GM18498 (cell line): ENCODE data around the gene M6PR.
A peak's percentile ranks its signal among the peaks of the same experiment; 100 is the strongest.

Experiments
- ATAC-seq: cut with Tn5 transposase; IDR thresholded peaks from one replicate; pipeline ENCODE4 v1.9.1; 2021; ENCODE audit warnings: mild to moderate bottlenecking, moderate library complexity; ENCODE audit not compliant: unreplicated experiment

Gene M6PR

GRCh38 chr12:8949342-8950220, at the start of gene M6PR:
TSS of gene M6PR (minus strand) at chr12:8949645. CDS start at chr12:8946404, 3,241 bp downstream.
- peak; percentile 84 for ATAC-seq

GRCh38 chr12:8996682-8997405, 47.4 kb upstream of the M6PR start:
- ATAC-seq = peak; percentile 93

DNA sequence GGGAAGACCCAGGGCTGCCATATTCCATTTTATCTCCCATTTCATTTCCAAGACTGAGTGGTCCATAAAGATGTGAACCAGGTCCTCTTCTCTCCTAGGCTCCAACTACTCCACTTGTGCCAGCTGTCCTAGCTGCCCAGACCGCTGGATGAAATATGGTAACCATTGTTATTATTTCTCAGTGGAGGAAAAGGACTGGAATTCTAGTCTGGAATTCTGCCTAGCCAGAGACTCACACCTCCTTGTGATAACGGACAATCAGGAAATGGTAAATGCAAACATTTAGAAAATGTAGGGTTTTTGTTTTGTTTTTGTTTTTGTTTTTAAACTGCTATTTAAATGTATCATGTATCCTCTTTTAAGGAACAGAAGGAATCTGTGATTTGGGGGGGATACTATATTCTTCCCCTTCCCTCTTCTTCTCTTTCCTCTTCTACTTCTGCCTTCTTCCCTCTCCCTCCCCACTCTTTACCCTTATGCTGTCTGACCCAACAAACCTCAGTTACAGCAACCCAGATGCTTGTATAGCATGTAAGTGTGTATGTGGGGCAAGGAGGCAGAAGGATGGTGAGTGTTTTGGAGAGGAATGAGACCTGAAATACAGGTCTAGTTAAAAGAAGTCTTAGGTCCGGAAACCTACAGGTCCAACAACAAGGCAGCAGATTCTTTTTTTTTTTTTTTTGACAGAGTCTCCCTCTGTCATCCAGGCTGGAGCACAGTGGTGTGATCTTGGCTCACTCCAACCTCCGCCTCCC, 45.8 kb upstream of the M6PR start:
- ATAC-seq = no peak

DNA sequence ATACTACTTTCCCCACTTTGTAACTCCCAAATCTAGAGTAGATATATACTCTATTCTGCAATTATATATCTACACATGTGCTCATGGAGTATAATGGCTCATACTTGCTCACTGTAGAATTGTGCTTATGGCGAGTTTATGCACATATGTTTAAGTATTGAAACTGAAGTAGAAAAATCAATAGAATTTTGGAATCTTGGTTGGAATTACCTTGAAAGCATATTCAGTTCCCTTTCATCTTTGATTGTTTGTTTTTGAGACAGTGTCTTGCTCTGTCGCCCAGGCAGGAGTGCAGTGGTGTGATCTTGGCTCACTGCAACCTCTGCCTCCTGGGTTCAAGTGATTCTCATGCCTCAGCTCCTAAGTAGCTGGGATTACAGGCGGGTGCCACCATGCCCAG, 44.4 kb upstream of the M6PR start:
- no peak for ATAC-seq

DNA sequence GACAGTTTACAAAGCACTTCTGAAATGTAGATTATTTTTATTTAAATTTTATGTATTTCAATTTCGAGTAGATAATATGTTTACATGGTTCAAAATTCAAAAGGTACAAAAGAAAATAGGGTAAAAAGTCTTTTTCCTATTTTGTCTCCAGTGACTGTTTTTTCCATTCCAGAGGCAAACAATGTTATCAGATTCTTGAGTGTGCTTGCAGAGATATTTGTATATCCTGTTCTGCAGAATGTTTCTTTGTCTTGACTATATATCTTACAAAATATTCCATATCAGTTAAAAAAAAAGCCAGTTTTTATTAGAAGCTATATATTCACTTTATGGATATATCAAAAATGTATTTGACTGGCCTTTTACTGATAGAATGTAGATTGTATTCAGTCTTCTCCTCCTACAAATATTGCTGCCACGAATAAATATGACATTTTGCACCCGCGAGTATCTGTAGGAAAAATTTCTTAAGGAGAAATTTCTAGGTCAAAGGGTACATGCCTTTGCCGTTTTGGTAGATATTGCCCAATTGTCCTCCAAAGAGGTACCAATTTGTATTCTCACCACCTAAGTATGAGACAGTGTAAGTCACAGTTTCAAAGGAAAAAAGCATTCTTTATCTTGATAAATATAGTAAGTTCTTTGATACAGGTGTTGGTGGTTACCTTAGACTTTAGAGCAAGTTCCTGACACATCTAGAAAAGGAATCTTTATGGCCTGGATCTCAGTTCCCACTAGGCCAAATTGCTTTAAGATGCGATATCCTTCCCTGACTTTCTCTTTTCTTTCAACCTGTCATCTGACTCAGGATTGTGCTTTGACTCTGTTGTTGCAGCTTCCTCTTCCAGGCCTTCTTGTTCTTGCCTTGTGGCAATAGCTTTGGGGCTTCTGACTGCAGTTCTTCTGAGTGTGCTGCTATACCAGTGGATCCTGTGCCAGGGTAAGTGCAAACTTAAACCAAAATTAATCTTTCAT, 42.2 kb upstream of the M6PR start:
- no peak for ATAC-seq

DNA sequence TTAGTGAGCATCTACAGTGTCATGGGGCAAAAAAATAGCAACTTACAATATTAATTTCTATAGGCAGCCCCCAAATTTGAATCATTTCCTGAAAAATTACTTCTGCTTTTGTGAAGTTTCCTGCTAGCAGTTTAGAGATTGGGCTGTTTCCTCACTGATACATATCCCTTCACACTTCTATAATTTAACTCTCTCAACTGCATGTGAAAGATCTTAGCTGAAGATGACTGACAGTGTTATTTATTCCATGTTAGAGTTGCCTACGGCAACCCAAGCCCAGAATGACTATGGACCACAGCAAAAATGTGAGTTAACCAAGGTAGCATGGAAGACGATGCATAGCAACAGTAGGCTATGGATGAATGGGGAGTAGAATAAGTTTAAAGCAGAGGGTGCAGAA, 40.0 kb upstream of the M6PR start, which contains the start of gene KLRG1:
KLRG1 (plus strand) TSS at position 134 of the 400 bp plus-strand sequence; CDS start at position 224, 90 bp downstream.
- ATAC-seq = no peak

- ATAC-seq = no peak
These were observed 38.2 kb upstream of the M6PR start for GRCh38 chr12:8987685-8988084.

DNA sequence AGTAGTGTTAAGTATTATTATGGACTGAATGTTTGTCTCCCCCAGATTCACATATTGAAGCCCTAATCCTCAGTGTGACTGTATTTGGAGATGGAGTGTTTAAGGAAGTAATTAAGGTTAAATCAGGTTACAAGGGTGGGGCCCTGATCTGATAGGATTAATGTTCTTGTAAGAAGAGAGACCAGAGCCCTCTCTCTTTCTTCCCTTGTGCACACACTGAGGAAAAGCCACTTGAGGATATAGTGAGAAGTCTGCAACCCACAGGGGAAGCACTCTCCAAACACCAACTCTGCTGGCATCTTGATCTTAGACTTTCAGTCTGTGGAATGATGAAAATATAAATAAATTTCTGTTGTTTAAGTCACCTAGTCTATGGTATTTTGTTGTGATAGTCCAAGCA, 37.7 kb upstream of the M6PR start:
- no peak for ATAC-seq

DNA sequence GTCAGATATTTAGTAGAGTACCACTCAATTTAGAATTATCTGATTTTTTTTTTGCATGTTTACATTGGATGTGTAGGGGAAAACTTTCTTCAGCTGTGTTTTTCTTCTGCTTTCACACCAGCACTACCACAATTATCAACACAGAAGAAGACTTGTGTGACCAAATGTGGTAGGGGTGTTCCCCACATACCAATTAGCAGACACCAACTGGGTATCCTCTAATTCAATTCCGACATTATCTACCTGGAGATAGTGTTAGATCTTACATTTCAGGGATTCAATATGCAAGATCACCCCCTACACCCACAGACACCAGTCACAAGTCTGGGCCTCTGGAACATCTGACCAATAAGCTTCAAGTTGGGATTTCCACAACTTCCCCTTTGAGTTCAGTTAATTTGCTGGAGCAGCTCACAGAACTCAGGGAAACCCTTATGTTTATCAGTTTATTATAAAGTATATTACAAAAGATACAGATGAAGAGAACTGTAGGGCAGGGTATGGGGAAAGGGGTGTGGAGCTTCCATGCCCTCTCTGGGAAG, 35.8 kb upstream of the M6PR start:
- ATAC-seq = no peak

GRCh38 chr12:8980137-8980536, 30.7 kb upstream of the M6PR start:
- ATAC-seq = no peak

DNA sequence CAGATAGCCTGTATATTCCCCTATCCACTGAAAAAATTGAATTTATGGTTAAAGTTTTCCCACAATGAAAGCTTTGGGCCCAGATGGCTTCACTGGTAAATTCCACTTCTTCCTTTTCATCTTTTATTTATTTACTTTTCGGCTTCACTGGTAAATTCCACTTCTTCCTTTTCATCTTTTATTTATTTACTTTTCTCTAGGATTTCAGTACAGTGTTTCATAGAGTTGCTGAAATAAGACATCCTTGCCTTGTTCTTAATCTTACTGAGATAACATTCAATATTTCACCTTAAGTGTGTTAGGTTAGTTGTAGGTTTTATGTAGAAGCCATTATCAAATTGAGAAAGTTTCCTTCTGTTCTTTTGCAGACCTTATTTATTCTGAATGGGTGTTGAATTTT, 21.0 kb upstream of the M6PR start:
- no peak for ATAC-seq

- no peak for ATAC-seq
These were observed 20.5 kb upstream of the M6PR start for GRCh38 chr12:8969861-8970411.

DNA sequence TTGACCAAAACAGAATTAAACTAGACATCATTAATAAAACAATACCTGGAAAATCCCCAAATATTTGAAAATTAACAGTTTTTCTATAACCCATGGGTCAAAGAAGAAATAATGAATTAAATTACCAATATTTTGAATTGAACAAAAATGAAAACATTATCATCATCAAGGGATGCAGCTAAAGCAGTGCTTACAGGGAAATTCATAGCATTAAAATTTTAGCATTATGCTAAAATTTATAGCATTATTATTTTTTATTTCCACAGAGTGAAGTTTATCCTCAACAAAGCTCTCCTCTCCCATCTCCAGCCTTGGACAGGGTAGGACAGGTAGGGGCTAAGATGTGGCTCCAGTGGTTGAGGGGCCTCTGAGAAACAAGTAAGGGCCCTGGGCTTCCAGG, 19.3 kb upstream of the M6PR start:
- ATAC-seq = no peak

- no peak for ATAC-seq
These were observed 10.7 kb upstream of the M6PR start for GRCh38 chr12:8960176-8960575.

GRCh38 chr12:8958066-8958465, 8.6 kb upstream of the M6PR start:
- no peak for ATAC-seq

DNA sequence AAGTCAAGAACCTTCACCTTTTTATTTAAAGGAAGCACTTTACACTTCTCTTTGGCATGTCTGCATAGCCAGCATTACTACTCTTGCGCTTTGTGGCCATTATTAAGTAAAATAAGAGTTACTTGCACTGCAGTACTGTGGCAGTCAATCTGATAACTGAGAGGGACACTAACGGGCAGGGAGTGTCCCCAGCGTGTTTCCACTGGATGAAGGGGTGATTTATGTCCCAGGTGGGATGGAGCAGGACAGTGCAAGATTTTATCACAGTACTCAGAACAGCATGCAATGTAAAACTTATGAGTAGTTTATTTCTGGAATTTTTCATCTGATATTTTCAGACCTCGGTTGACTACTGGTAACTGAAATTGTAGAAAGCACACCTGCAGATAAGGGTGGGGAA, 8.1 kb upstream of the M6PR start:
- ATAC-seq = no peak

DNA sequence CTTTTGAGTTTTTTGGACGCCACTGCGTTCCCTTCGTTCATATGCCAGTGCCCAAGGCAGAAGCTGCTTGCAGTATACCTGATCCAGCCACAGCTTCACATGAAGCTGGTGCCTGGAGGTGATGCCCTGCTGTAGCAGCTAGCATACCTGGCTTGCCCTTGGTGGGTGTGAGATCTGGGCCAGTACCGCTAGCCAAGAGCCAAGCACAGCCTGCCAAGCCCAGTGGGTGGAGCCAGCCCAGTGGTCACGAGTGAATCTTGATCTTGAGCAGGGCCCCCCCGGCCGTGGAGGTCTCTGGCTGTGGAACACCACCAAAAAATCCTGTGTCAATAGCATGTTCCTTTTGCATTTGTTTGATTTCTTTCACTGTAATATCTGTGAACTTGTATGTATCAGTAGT, 7.3 kb upstream of the M6PR start:
- no peak for ATAC-seq

- no peak for ATAC-seq
These were observed 6.6 kb upstream of the M6PR start for GRCh38 chr12:8956073-8956472.

- no peak for ATAC-seq
These were observed 4.4 kb upstream of the M6PR start for GRCh38 chr12:8953773-8954402.
